ENCODE data around the gene LIFR. TPM values are rescaled to one million over a fixed set of nuclear protein-coding genes. Genes with fewer than 3 reads are reported as not detected.

Gene LIFR
- total RNA-seq, 1 donor from 2014 or later = 8.9 TPM

DNA sequence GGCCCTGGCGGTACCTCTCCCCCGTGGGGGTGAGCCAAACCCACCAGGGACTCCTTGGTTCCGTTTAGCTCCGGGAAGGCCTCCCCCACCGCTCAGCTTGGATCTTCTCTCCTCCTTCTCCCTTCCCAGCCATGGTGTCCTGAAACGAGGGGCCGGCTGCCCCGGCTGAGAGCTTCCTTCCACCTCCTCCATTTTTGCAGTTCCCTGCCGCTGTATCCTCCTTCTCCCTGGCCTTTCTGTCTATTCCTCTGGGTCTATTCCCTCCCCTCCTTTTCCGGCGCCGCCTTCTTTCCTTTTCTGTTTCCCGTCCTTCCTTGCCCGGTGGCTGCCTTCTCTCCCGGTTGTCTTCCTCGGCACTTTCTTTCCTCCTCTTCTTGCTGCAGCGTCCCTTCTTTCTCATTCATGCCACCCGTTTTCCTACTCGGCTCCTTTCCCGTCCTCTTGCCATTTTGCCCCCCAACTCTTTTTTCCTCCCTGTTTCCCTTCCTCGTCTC, 110.4 kb downstream of the LIFR start:
- no peak for DNase-seq (ENCODE audit: extremely low spot score, unreplicated experiment)
- H3K36me3 Mint-ChIP-seq (ENCODE audit: unreplicated experiment) = no peaks in the 10 kb centered on the region
- H3K4me1 Mint-ChIP-seq (ENCODE audit: unreplicated experiment) = peaks cover 5% of the 10 kb centered on the region
- H3K9me3 Mint-ChIP-seq (ENCODE audit: unreplicated experiment) = no peaks in the 10 kb centered on the region
- no peak overlapping the region for H3K4me3 Mint-ChIP-seq (ENCODE audit: unreplicated experiment)
- no peaks in the 10 kb centered on the region for H3K27me3 Mint-ChIP-seq (ENCODE audit: unreplicated experiment)
- no peak for TF ChIP-seq CTCF (IDR thresholded peaks at IDR 0.05)
- H3K27ac Mint-ChIP-seq (ENCODE audit: unreplicated experiment) = no peak overlapping the region

- Mint-ChIP-seq H3K27me3 (ENCODE audit: unreplicated experiment) (no peaks in the 10 kb centered on the region), H3K27ac (ENCODE audit: unreplicated experiment) (no peak overlapping the region), H3K4me1 (ENCODE audit: unreplicated experiment) (peaks cover 5% of the 10 kb centered on the region), H3K36me3 (ENCODE audit: unreplicated experiment) (no peaks in the 10 kb centered on the region), H3K9me3 (ENCODE audit: unreplicated experiment) (no peaks in the 10 kb centered on the region), H3K4me3 (ENCODE audit: unreplicated experiment) (no peak overlapping the region)
- TF ChIP-seq CTCF (IDR thresholded peaks at IDR 0.05) = no peak
- DNase-seq (ENCODE audit: extremely low spot score, unreplicated experiment) = no peak
Measured at GRCh38 chr5:38445374-38446028, 110.9 kb downstream of the LIFR start.

DNA sequence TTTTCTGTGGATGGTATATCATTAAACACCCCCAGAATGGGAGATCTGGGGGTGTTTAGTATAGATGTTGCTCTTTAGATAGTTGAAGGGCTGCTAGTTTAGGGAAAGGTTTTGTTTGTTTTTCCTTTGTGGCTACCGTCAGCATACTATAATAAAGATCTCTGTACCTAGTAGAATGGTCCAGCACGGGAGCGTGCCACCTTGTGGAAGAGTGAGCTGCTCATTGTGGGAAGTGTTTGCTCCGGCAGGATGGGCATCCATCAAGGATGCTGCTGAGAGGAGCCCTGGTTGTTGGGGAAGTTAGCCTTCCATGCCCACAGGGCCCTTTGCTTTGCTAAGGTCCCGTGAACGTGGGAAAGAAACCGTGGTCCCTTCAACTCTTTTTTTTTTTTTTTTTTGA, 113.1 kb downstream of the LIFR start:
- no peaks in the 10 kb centered on the region for H3K9me3 Mint-ChIP-seq (ENCODE audit: unreplicated experiment)
- H3K4me1 Mint-ChIP-seq (ENCODE audit: unreplicated experiment) = peaks cover 2% of the 10 kb centered on the region
- TF ChIP-seq CTCF (IDR thresholded peaks at IDR 0.05) = no peak
- no peak overlapping the region for H3K27ac Mint-ChIP-seq (ENCODE audit: unreplicated experiment)
- peaks cover 6% of the 10 kb centered on the region for H3K27me3 Mint-ChIP-seq (ENCODE audit: unreplicated experiment)
- peaks cover 2% of the 10 kb centered on the region for H3K36me3 Mint-ChIP-seq (ENCODE audit: unreplicated experiment)
- H3K4me3 Mint-ChIP-seq (ENCODE audit: unreplicated experiment) = no peak overlapping the region
- DNase-seq (ENCODE audit: extremely low spot score, unreplicated experiment) = no peak

DNA sequence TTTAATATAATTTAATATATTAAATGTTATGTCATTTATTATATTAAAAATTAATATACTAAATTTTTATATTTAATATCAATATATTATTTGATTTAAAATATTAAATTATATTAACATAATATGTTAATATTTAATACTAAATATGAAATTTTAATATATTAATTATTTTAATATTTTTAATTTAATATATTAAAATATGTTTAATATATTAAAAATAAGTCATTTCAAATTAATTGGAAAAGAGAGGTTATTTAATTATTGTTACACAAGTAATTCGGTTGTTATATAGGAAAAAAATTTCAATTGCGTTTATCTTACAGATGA, 114.2 kb downstream of the LIFR start:
- no peak for DNase-seq (ENCODE audit: extremely low spot score, unreplicated experiment)
- Mint-ChIP-seq H3K36me3 (ENCODE audit: unreplicated experiment) (peaks cover 2% of the 10 kb centered on the region), H3K27me3 (ENCODE audit: unreplicated experiment) (peaks cover 6% of the 10 kb centered on the region), H3K9me3 (ENCODE audit: unreplicated experiment) (no peaks in the 10 kb centered on the region), H3K27ac (ENCODE audit: unreplicated experiment) (no peak overlapping the region), H3K4me3 (ENCODE audit: unreplicated experiment) (no peak overlapping the region), H3K4me1 (ENCODE audit: unreplicated experiment) (no peaks in the 10 kb centered on the region)
- no peak for TF ChIP-seq CTCF (IDR thresholded peaks at IDR 0.05)

DNA sequence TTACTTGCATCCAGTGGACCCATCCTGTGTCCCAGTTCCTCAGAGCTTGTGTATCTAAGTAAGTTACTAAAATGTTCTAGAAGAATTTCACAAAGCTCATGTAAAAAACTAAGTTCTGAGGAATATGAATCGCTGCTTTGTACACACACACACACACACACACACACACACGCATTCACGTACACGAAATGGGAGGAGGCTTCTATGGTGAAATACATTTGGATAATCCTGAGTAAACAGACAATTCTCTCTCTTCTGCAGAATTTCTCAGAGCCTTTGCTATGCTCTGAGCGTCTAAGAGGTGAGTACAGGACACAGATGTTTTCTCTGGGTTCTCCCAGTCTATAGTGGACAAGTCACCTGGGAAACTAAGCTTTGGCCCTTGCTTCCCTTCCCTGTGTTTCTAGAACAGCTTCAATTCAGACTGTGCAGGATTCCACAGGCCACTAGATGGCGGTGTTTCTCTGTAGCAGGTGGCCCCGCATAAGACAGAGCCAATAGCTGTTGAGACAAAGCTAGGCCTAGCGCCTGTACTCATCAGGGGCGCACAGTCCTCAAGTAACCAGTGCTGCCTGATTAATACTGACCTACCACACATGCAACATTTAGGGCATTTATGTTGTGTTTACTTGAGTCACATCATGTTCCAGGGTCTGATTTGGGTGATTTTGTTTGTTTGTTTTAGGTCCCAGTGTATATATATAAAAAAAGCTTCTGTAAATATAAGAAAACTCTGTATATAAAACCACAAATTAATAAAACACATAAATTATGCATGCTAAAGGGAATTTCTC, 114.8 kb downstream of the LIFR start:
- Mint-ChIP-seq H3K27me3 (ENCODE audit: unreplicated experiment) (peaks cover 6% of the 10 kb centered on the region), H3K9me3 (ENCODE audit: unreplicated experiment) (no peaks in the 10 kb centered on the region), H3K36me3 (ENCODE audit: unreplicated experiment) (peaks cover 2% of the 10 kb centered on the region), H3K4me3 (ENCODE audit: unreplicated experiment) (no peak overlapping the region), H3K4me1 (ENCODE audit: unreplicated experiment) (peaks cover 5% of the 10 kb centered on the region), H3K27ac (ENCODE audit: unreplicated experiment) (no peak overlapping the region)
- DNase-seq (ENCODE audit: extremely low spot score, unreplicated experiment) = peak; percentile 93
- peak; percentile 97 for TF ChIP-seq CTCF (IDR thresholded peaks at IDR 0.05)
